GM18508 (cell line): ENCODE measurements around the gene WDR11.
"Not testable (repeated sequence)": the region's sequence is repeated elsewhere in the genome, so short reads cannot be mapped to it uniquely, and the experiment has no call there.

ENCODE experiments used
- ATAC-seq: cut with Tn5 transposase; IDR thresholded peaks from one replicate; pipeline ENCODE4 v1.9.1; 2021; ENCODE audit warnings: moderate number of reproducible peaks; ENCODE audit not compliant: insufficient read depth, unreplicated experiment

The WDR11 gene

DNA sequence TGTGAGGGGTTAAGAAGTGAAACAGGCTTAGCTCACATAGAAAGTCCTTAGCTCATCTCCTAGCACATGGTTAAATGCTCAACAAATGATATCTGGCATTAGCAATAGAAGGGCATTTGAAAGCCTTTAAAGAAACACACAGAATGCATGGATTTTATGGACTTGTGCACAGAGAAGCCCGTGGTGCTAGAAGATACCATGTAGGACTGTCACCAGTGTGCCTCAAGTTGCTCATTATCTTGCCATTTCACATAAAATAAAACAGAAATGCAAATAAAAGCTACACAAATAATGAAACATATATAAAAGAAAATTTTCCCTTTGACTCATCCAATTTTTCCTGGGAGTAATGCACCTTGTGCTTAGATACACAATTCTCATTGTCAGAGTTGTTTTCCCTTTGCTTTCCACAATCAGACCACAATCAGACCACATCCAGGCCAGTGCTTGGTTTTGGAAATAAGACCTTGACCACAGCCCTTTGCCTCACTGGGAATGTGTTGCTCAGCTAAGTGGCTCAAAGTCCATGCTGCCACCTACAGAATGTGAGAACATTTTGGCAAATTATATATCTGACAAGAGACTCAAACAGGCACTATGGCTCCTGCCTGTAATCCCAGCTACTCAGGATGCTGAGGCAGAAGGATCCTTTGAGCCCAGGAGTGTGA, 9.5 kb upstream of the WDR11 start:
- ATAC-seq = no peak

DNA sequence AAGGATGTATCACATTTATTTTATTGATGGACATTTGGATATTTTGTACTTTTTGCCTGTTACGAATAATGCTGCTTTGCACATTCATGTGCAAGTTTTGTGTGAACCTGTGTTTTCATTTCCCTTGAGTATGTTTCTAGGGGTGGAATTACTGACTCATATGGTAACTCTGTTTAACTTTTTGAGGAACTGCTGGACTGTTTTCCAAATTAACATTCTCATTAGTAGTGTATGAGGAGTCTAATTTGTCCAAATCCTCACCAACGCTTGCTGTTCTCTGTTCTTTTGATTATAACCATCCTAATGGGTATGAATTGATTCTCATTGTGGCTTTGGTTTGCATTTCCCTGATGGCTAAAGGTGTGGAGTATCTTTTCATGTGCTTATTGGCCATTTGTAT, 3.2 kb downstream of the WDR11 start:
- no peak for ATAC-seq

DNA sequence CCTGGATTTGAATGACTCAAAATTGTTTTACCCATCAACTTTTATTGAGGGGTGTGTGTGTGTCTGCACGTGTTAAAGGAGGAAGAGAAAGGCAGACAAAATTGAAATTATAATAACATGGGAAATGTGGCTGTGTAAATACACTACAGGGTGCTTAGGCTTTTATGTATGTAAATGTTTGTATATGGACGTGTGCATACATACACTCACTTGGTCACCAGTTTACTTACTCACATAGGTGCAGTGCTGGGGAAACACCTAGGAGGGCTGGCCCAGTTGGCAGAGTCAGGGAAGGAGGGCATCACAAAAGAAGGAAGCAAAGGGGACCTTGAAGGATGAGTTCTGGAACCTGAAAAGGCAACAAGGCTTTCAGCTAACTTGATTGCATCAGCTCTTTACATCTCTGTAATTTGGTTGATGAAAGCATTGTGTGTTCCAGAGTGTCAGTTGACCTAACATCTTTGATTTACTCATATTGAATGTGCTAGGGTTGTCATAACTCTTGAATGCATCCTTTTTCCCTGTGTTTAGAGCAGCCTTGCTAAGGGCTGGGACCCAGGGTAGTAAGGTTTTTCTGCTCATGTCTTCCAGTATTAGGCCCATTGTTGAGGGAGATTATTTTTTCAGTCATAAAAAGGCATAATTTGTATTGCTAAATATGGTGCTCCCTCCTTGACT, 10.2 kb downstream of the WDR11 start:
- ATAC-seq = no peak

DNA sequence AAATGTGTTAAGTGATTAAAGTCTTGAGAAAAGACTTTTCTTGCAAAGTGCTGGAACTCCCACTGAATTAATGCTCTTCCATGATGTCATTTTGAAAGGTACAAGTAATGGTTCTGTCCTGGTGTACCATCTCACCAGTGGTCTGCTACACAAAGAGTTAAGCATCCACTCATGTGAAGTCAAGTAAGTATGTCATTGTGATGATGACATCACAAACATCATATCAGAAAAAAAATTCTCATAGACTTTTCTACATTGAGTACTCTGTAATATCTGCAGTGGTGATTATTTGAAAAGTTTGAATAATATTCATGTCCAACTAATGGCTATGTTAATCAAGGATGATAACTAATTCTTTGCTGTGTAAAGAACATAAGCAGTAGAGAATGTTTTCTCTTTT, 22.6 kb downstream of the WDR11 start:
- no peak for ATAC-seq

DNA sequence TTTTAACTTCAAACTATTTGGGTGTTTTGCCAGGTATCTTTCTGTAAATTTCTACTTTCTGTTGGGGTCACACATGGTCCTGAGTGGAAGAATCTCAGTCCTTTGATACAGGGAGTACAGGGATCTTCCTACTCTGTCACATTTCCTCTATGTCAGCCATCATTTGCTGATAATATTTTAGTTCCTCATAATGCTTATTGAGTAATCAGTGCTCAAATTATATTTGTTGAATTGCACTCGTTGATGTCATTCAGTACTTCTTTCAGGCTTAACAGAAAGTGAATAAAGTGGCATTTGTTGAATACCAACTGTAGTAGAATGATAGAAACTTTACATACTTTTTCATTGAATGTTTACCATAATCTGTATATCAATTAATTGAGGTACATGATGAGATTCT, 31.9 kb downstream of the WDR11 start:
- ATAC-seq = no peak

DNA sequence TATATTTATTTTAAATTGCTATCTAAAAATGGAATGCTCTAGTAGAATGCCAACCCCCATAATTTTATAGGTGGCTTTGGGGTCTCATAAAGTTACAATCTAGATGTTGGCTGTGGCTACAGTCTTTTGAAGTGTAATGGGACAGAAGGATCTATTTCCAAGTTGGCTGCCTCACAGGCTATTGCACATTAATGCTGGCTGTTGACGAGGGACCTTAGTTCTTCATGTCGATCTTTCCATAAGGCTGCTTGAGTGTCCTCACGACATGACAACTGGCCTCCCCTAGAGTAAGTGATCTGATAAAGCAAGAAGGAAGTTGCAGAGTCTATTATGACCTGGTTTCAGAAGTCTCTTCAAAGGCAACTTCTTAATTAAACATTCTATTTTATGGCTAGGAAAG, 36.3 kb downstream of the WDR11 start:
- ATAC-seq = no peak

DNA sequence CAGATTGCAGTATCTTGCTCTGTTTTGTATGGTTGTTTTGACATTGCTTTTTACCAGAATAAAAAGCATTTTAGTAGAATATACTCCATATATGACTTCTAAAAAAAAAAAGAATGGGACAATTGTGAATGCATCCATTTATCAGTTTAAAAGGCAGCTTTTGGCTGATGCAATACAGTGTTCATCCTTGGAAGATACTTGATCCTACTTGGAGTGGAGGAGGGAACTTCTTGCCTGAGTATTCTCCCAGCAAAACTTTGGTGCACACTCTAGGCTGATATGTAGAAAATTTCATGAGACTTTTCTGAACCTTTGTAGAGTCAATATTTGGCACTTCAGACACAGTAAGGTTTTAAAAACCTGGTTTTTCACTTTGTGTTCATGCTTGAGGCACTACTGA, 40.2 kb downstream of the WDR11 start:
- no peak for ATAC-seq

DNA sequence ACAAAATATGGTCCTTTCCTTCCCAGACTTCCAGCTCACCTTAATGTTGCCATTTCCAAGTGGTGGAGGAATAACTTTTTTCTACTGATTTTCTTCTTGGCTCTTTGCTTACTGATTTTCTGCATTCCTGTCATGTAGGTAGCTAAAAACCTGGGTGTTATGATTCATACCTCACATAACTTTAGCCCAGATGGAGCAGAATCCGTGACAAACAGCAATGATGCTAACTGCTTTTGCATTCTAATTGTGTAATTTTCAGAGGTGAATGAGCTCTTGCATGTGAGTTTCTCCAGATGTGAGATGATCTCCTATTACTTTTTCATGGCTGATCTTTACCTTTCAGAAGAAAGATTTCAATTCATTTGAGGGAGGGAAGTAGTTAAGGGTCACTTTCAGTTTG, 43.4 kb downstream of the WDR11 start:
- no peak for ATAC-seq

DNA sequence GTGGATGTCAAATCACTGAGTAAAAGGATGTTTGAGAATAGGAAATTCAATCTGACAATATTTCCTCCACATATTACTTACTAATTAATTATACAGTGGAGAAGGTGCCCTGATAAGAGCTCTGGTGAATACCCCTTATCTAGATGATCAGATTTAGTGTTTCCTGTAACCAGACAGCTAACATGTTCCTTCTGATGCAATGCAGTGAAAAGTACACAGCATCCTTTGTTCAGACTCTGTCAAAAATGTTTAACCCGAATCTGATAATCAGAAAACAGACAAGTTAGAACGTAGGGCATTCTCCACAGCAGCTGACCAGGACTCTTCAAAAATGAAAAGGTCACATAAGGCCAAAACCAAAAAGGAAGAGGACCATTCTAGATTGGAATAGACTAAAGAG, 46.2 kb downstream of the WDR11 start:
- no peak for ATAC-seq

DNA sequence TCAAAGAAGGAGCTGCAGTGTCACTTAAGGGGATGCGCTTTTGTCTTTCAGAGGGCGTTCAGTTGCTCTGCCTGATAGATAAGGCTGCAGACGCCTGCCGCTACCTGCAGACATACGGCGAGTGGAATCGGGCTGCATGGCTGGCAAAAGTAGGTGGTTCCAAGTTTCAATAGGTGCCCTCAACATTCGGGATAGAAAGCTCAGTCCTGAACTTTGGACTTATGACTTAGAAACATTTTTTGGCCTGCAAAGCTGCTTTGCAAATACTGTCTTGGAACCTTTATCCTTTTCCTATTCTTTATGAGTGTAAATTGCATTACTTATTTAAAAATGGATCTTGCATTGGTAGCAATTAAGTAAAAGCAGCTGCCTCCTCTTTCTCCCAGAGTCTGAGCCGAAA, 54.1 kb downstream of the WDR11 start:
- no peak for ATAC-seq

DNA sequence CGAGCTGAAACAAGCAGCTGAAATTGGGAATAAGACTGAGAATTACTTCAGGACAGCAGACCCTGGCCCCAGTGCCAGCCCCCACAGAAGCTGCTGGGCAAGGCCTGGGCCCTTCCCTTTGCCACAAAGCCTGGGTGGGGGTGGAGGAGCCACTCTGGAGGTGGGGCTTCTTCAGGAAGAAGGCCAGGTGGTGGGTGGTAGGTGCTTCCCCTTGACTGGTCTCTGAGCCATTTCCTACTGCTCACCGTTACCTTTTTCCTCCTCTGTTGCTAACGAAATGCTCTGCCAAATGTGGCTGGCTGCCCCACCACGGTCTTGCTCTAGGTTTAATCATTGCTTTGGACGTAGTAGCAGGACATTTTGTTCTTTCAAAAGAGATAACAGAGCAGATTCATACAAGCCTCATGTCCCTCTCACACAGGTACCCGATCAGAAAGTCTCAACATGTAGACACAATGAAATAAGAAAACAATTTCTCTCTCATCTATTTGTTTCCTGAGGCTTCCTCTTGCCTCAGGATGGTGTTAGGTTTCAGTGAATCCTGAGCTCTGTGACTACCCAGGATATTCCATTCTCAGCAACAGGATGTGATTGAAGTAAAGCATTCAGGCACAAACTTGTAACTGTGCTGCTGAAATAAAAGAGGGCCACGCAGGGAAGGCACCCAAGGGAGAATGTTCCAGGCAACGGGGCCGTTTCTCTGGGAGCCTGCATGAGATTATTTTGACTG, 66.5 kb downstream of the WDR11 start:
- ATAC-seq = no peak

DNA sequence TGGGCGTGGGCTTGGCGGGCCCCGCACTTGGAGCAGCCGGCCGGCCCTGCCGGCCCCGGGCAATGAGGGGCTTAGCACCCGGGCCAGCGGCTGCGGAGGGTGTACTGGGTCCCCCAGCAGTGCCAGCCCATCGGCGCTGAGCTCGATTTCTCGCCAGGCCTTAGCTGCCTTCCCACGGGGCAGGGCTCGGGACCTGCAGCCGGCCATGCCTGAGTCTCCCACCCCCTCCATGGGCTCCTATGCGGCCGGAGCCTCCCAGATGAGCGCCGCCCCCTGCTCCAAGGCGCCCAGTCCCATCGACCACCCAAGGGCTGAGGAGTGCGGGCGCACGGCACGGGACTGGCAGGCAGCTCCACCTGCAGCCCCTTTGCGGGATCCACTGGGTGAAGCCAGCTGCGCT, 72.7 kb downstream of the WDR11 start:
- ATAC-seq = not testable (repeated sequence)

DNA sequence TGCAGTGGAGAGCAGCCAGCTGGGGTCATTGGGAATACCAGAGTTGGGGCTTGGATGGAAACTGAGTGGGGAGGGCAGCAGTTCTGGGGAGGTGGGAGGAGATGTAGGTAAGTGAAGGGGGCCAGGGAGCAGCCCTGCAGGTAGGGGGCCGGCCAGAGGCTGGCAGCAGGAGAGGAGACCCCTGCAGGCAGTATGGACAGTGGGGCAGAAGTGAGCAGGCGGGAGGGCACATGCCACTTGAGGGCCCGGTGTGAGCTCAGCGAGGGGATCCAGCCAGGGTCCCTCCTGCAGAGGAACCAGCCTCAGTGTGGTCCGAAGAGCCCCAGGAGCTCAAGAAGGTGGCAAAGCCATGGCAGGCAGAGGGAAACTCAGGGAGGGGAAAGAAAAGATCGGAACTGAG, 75.4 kb downstream of the WDR11 start:
- ATAC-seq = no peak

DNA sequence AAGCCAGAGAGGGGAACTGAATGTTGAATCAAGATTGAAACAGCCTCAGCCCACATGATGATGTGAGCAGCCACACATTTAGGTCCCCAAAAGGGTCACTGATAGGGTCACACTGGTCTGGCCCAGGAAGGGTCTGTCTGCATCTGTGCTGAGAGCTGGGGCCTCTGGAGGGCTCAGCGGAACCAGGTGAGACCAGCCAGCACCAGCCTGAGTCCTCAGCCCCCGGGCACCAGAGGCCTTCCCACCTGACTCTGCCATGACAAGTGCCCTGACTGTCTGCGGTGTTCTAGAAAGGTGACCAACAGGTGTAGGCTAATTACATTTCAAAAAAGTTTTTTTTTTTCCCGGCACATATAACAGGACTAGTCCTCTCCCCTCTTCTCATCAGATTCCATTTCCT, 76.2 kb downstream of the WDR11 start:
- ATAC-seq = no peak

DNA sequence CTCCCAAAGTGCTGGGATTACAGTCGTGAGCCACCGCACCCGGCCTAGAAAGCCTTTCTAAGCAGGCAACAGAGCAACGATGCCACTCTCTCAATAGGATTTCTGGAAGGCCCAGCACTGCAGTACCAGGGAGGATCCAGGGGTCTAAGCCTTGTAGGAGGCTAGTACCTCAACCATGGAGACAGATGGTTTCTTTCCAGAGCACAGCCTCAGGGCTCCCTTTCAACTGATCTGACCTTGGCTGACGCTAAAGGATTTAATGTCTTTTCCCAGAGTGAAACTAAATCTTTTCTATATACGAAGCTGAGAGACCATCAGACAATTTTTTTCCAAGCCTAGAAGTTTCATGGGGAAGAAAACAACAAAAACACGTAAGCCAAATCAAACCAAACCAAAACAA, 78.0 kb downstream of the WDR11 start:
- ATAC-seq = no peak

DNA sequence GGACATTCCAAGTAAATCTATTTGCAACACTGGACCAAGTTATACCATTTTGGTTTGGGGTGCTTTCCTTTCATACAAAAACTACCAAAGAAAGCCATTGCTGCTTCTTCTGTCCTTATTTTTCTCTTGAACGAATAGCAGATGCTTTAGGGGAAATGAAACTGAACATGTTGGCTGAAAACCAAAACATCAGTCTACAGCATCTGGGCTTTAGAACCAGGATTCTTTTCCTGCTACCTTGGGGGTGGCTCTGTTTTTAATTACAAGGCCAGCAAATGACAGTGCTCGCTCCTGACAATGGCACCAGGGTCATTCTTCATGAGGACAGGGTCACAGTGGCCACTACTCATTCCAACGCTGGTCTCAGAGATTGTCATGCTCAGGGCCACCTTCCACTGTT, 80.3 kb downstream of the WDR11 start:
- no peak for ATAC-seq

DNA sequence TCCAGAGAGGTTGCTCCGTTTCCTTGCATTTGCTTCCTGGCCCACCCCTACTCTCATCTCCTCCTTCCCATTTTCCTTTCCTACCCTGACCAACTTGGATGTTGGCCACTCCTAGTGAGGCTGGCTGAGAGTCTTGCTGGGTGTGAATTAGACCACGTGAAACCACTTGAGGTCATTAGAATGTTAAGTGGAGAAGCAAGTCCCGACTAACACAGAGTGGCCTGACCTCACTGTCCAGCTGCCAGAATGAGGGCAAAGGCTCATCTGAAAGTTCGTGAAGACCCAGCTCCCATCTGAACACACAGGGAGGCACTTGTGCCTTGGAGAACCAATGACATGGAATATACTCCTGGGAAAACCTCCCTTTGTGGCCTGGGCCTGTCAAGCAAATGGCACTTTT, 80.8 kb downstream of the WDR11 start:
- no peak for ATAC-seq

DNA sequence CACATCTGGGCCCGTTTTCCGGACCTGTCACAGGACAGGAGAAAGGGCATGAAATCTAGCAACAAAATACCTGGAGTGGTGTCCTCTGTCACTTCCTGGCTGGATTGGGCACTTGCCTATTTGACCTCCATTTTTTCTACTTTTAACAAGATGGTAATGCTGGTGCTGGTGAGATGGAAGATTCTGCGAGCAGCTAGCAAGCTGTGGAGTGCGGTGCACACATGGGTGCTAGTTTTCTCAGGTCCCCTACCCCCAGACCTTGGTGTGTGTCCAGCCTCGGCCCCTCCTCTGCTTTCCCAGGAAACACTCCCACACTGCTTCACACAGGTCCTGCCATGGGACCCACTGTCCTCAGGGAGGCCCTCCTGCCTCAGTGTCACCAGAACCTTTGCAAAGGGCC, 87.7 kb downstream of the WDR11 start:
- ATAC-seq = no peak

DNA sequence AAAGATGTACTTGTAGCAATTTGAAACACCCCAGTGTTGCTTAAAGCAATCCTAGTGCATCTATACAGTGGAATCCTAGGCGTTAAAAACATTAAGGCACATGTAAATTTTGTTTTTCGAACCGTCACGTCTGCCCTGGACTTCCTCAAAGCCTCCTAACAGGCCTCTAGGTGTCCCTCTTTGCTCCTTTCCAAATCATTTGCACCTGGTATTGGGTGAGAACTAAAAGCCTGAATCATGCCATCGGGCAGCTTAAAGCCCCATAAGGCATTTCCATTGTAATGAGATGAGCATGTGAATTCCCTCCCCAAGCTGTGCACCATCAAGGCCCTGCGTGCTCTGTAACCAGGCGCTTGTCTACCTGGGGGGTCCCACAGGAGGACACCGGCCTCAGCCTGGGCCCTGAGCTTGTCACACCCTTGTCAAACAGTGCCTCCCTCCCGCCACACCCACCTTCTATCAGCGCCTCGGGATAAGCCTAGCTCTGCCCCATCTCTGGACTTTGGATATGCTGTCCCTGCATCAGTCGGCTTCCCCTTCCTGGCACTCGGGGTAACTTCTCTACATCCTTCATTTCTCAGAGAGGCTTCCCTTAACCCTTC, 89.2 kb downstream of the WDR11 start:
- no peak for ATAC-seq

DNA sequence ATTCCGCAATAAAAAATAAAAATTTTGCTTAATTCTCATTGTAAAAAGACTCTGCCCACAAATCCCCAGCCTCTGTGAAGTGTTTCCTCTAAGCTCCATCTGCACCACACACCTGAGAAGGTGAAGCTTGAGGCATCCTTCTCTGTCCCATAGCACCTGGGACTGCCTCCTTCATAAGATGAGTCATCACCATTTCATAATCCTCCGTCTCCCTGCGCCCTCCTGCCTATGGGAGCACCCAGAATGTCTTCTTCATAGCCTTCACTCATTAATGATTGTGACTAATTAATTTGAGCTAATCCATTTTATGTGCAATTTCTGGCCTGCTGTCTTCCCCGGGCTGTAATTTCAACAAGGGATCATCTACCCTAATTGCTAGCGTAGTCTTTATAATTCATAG, 90.3 kb downstream of the WDR11 start:
- no peak for ATAC-seq

DNA sequence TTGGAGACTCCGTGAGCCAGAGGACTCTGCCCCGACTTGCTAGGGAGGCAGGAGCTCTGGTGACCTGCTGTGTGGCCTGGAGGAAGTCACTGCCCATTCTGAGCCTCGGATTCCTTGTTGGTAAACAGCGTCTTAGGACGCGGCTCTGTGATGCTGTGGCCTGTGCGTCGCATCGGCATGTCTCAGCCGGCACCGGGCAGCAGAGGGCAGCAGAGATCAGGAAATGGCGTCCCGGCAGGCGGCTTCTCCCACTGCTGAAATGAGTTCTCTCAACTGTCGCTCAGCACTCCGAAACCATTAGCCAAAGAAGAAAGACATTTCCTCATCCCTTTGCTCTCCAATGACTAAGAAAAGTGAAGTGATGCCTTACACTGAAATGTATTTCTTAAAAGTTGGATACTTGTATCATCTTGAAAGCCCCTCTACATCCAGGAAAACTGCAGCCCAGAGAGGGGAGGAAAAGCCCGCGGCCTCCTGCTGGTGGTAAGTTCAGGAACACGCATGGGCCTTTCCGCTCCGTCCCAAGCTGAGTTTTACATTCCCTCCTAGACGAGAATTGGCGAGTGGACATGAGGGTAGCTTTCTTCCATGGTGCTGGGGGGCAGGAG, 91.7 kb downstream of the WDR11 start:
- ATAC-seq = no peak
